Esophagus (tissue), 2 donors: ENCODE measurements around the gene SSX2IP. TPM values are rescaled to one million over a fixed set of nuclear protein-coding genes. Genes with fewer than 3 reads are reported as not detected.
"Not testable (repeated sequence)": the region's sequence is repeated elsewhere in the genome, so short reads cannot be mapped to it uniquely, and the experiment has no call there.

Source experiments
- H3K27ac ChIP-seq, 2 donors: one replicate each; pipeline ENCODE4 v1.5.1; 2013; ENCODE audit warnings: low read depth in 2 of 2, mild to moderate bottlenecking in 2 of 2, inconsistent platforms in 1 of 2, low read length in 1 of 2, moderate library complexity in 1 of 2
- H3K27me3 ChIP-seq, 2 donors: one replicate each; pipeline ENCODE4 v1.6.1; 2013; ENCODE audit warnings: low read length in 2 of 2, control low read depth in 1 of 2, mild to moderate bottlenecking in 1 of 2; ENCODE audit not compliant: insufficient read depth in 2 of 2, control insufficient read depth in 1 of 2
- H3K36me3 ChIP-seq, 2 donors: one replicate each; pipeline ENCODE4 v1.6.1; 2013; ENCODE audit warnings: low read length in 1 of 2; ENCODE audit not compliant: control insufficient read depth in 2 of 2, insufficient read depth in 2 of 2
- H3K4me1 ChIP-seq, 2 donors: one replicate each; pipeline ENCODE4 v1.6.1; 2013; ENCODE audit warnings: low read length in 1 of 2; ENCODE audit not compliant: control insufficient read depth in 2 of 2, insufficient read depth in 2 of 2
- H3K4me3 ChIP-seq, 2 donors: one replicate each; pipeline ENCODE4 v1.5.1; 2013; ENCODE audit warnings: low read length in 2 of 2, mild to moderate bottlenecking in 2 of 2, low read depth in 1 of 2, moderate library complexity in 1 of 2
- H3K9me3 ChIP-seq, 2 donors: one replicate each; pipeline ENCODE4 v1.6.1; 2013; ENCODE audit warnings: mild to moderate bottlenecking in 2 of 2, low read depth in 1 of 2, low read length in 1 of 2, moderate library complexity in 1 of 2; ENCODE audit not compliant: control insufficient read depth in 2 of 2, insufficient read depth in 1 of 2
- WGBS, 2 donors: extraction: QIAGEN DNeasy Blood & Tissue Kit; methylation state at CpG; one replicate each; pipeline ENCODE4 v1.1.7; 2013; 5-methylcytosine and 5-hydroxymethylcytosine counted together
- polyA plus RNA-seq, 2 donors: library from polyadenylated mRNA; stranded (reverse); fragments of 200-250 nt; gene quantifications; one replicate each; pipeline ENCODE4 v1.2.3, GENCODE V29; 2013
- donor health status: healthy with polysubstance abuse.
- donor health status: Bipolar disorder and iron deficiency.

SSX2IP gene
- polyA plus RNA-seq, 2 donors = 3.4 to 4.2 TPM

- WGBS, 2 donors = 95 to 97% methylated on average over 1 of the region's 1 CpG
- H3K27ac ChIP-seq = no peak overlapping the region
- no peaks in the 10 kb centered on the region for H3K9me3 ChIP-seq
- H3K4me3 ChIP-seq = no peak overlapping the region
- no peaks in the 10 kb centered on the region for H3K4me1 ChIP-seq
- H3K36me3 ChIP-seq = no peaks in the 10 kb centered on the region
- H3K27me3 ChIP-seq = no peaks in the 10 kb centered on the region
Measured at GRCh38 chr1:84668185-84668584, 22.1 kb downstream of the SSX2IP start.

GRCh38 chr1:84665703-84666317, 24.5 kb downstream of the SSX2IP start:
- no peaks in the 10 kb centered on the region for H3K4me1 ChIP-seq
- H3K4me3 ChIP-seq = no peak overlapping the region
- no peaks in the 10 kb centered on the region for H3K36me3 ChIP-seq
- H3K27ac ChIP-seq = no peak overlapping the region
- 93 to 95% methylated on average over 3 of the region's 3 CpGs for WGBS, 2 donors
- H3K9me3 ChIP-seq = no peaks in the 10 kb centered on the region
- no peaks in the 10 kb centered on the region for H3K27me3 ChIP-seq

- Histone ChIP-seq H3K4me1 (no peaks in the 10 kb centered on the region), H3K4me3 (no peak overlapping the region), H3K9me3 (no peaks in the 10 kb centered on the region), H3K27ac (no peak overlapping the region), H3K27me3 (no peaks in the 10 kb centered on the region), H3K36me3 (peaks cover 0 to 4% of the 10 kb centered on the region in 2 donors)
- WGBS, 2 donors = 92 to 96% methylated on average over 2 of the region's 2 CpGs
Measured at GRCh38 chr1:84653130-84653677, 37.1 kb downstream of the SSX2IP start.

GRCh38 chr1:84644472-84644871, 45.8 kb downstream of the SSX2IP start:
- Histone ChIP-seq H3K9me3 (no peaks in the 10 kb centered on the region), H3K36me3 (no peaks in the 10 kb centered on the region), H3K27me3 (no peaks in the 10 kb centered on the region), H3K4me1 (peaks cover 0 to 3% of the 10 kb centered on the region in 2 donors), H3K4me3 (no peak overlapping the region), H3K27ac (no peak overlapping the region)
- 96% methylated on average over 2 of the region's 2 CpGs for WGBS, 2 donors

GRCh38 chr1:84643183-84643582, 47.1 kb downstream of the SSX2IP start:
- 93 to 96% methylated on average over 6 of the region's 6 CpGs for WGBS, 2 donors
- Histone ChIP-seq H3K4me3 (no peak overlapping the region), H3K4me1 (peaks cover 0 to 3% of the 10 kb centered on the region in 2 donors)

GRCh38 chr1:84642774-84643173, 47.5 kb downstream of the SSX2IP start:
- no peak overlapping the region for H3K27ac ChIP-seq
- peaks cover 0 to 3% of the 10 kb centered on the region in 2 donors for H3K4me1 ChIP-seq
- H3K36me3 ChIP-seq = no peaks in the 10 kb centered on the region
- H3K4me3 ChIP-seq = no peak overlapping the region
- H3K9me3 ChIP-seq = no peaks in the 10 kb centered on the region
- no peaks in the 10 kb centered on the region for H3K27me3 ChIP-seq

More at GRCh38 chr1:84643183-84643582, 47.1 kb downstream of the SSX2IP start:
- no peaks in the 10 kb centered on the region for H3K27me3 ChIP-seq
- no peaks in the 10 kb centered on the region for H3K9me3 ChIP-seq
- no peak overlapping the region for H3K27ac ChIP-seq
- H3K36me3 ChIP-seq = no peaks in the 10 kb centered on the region

- H3K36me3 ChIP-seq, H3K4me3 ChIP-seq, H3K27ac ChIP-seq, H3K9me3 ChIP-seq, H3K4me1 ChIP-seq, H3K27me3 ChIP-seq: not testable (repeated sequence)
- WGBS, 2 donors = 70 to 76% methylated on average over 6 of the region's 6 CpGs
Measured at GRCh38 chr1:84639731-84640130, 50.5 kb downstream of the SSX2IP start.

- H3K27ac ChIP-seq = no peak overlapping the region
- H3K36me3 ChIP-seq = no peaks in the 10 kb centered on the region
- no peaks in the 10 kb centered on the region for H3K27me3 ChIP-seq
- H3K4me3 ChIP-seq = no peak overlapping the region
- WGBS, 2 donors = 92 to 94% methylated on average over 2 of the region's 2 CpGs
- peaks cover 0 to 2% of the 10 kb centered on the region in 2 donors for H3K9me3 ChIP-seq
- H3K4me1 ChIP-seq = peaks cover 0 to 3% of the 10 kb centered on the region in 2 donors
Measured at GRCh38 chr1:84635429-84635828, 54.8 kb downstream of the SSX2IP start.

- H3K9me3 ChIP-seq = peaks cover 0 to 2% of the 10 kb centered on the region in 2 donors
- no peak overlapping the region for H3K27ac ChIP-seq
- H3K4me3 ChIP-seq = no peak overlapping the region
- no peaks in the 10 kb centered on the region for H3K36me3 ChIP-seq
- WGBS, 2 donors = 47% methylated on average over 5 of the region's 5 CpGs
- no peaks in the 10 kb centered on the region for H3K27me3 ChIP-seq
- H3K4me1 ChIP-seq = peaks cover 0 to 3% of the 10 kb centered on the region in 2 donors
Measured at GRCh38 chr1:84634536-84635205, 55.6 kb downstream of the SSX2IP start.
